ENCODE data around the gene MIDN.

DNA sequence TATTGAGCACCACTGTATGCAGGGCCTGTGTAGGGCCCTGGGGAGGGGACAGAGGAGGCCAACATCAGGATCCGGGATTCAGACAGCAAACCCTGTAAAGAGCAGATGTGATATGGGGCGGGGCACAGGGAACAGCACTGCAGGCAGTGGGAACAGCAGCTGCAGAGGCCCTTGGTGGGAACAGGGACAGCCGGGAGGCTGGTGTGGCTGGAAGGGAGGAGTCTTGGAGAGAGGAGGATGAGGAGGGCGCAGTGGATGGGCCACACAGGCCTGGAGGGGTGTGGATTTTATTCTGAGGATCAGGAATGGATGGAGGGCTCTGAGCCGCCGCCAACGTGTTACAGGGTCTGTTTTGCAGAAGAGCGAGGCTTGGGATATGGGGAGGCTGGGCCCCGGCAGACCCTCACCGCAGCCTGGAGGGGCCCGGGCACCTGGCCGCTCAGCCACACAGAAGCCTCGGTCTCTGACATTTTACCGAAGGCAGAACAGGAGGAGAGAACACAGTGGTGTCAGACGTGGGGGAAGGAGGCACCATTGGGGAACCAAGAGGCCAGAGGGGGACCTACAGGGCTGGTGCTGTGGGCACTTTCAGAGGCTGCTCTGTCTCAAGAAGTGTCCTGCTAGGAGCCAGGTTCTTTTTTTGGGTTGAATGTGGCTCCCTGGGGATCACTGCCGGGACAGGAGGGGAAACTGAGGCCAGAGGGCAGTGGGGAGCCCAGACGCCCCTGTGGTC lies 44.2 kb downstream of the MIDN start:
- TF ChIP-seq, protein P1, sequence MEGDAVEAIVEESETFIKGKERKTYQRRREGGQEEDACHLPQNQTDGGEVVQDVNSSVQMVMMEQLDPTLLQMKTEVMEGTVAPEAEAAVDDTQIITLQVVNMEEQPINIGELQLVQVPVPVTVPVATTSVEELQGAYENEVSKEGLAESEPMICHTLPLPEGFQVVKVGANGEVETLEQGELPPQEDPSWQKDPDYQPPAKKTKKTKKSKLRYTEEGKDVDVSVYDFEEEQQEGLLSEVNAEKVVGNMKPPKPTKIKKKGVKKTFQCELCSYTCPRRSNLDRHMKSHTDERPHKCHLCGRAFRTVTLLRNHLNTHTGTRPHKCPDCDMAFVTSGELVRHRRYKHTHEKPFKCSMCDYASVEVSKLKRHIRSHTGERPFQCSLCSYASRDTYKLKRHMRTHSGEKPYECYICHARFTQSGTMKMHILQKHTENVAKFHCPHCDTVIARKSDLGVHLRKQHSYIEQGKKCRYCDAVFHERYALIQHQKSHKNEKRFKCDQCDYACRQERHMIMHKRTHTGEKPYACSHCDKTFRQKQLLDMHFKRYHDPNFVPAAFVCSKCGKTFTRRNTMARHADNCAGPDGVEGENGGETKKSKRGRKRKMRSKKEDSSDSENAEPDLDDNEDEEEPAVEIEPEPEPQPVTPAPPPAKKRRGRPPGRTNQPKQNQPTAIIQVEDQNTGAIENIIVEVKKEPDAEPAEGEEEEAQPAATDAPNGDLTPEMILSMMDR (IDR thresholded peaks at IDR 0.05), result no peak
- no peak for TF ChIP-seq POLR2A (IDR thresholded peaks at IDR 0.05)
- no peak for TF ChIP-seq EP300 (IDR thresholded peaks at IDR 0.05)
